Natural killer cell (primary cell): ENCODE measurements around the gene P4HTM. TPM values are rescaled to one million over a fixed set of nuclear protein-coding genes. Genes with fewer than 3 reads are reported as not detected.

Source experiments
- ATAC-seq, 3 donors: fragments of 150-1000 bp in 2 of 3; fragments of 200-7000 bp in 1 of 3; cut with Tn5 transposase; 1 replicate in 1 of 3; 2 replicates in 2 of 3; pipeline ENCODE4 v1.10.0; 2021; ENCODE audit warnings: mild to moderate bottlenecking in 2 of 3, moderate library complexity in 2 of 3
- DNase-seq, 2 donors: peaks; one replicate each; pipeline versions ENCODE4 v3.0.0 to v3.0.0-alpha.2; 2013 to 2021; ENCODE audit warnings: mixed read lengths in 1 of 2
- H3K27ac ChIP-seq: one replicate; pipeline ENCODE4 v1.5.1; 2013; ENCODE audit warnings: mild to moderate bottlenecking, low read length
- H3K27me3 ChIP-seq: one replicate; pipeline ENCODE4 v1.6.1; 2013; ENCODE audit warnings: low read length; ENCODE audit not compliant: control insufficient read depth, insufficient read depth
- H3K36me3 ChIP-seq: one replicate; pipeline ENCODE4 v1.6.1; 2013; ENCODE audit warnings: low read length; ENCODE audit not compliant: control insufficient read depth, insufficient read depth
- H3K4me1 ChIP-seq: one replicate; pipeline ENCODE4 v1.6.1; 2013; ENCODE audit warnings: low read length; ENCODE audit not compliant: control insufficient read depth, insufficient read depth
- H3K4me3 ChIP-seq: one replicate; pipeline ENCODE4 v1.5.1; 2013; ENCODE audit warnings: low read length
- H3K9me3 ChIP-seq: one replicate; pipeline ENCODE4 v1.6.1; 2013; ENCODE audit warnings: low read length; ENCODE audit not compliant: control insufficient read depth, insufficient read depth
- H3K27ac Mint-ChIP-seq, 2 donors: one replicate each; pipeline ENCODE4 v1.8.0; 2022; ENCODE audit warnings: mild to moderate bottlenecking in 2 of 2, mixed read lengths in 2 of 2, moderate library complexity in 1 of 2
- H3K27me3 Mint-ChIP-seq, 2 donors: one replicate each; pipeline ENCODE4 v1.8.0; 2022; ENCODE audit warnings: low read depth in 2 of 2, mixed read lengths in 2 of 2
- H3K36me3 Mint-ChIP-seq: one replicate; pipeline ENCODE4 v1.8.0; 2022; ENCODE audit warnings: mixed read lengths
- H3K4me1 Mint-ChIP-seq, 2 donors: one replicate each; pipeline ENCODE4 v1.8.0; 2022; ENCODE audit warnings: mixed read lengths in 2 of 2
- H3K4me3 Mint-ChIP-seq: one replicate; pipeline ENCODE4 v1.8.0; 2022; ENCODE audit warnings: mild to moderate bottlenecking, moderate library complexity, mixed read lengths
- H3K9me3 Mint-ChIP-seq, 2 donors: one replicate each; pipeline ENCODE4 v1.8.0; 2022; ENCODE audit warnings: mixed read lengths in 2 of 2
- CTCF ChIP-seq: fragments of 200-600 bp; IDR thresholded peaks from one replicate; pipeline ENCODE4 v1.8.0; 2022; ENCODE audit warnings: antibody characterized with exemption
- WGBS: methylation state at CpG from one replicate; pipeline ENCODE4 v1.1.7; 2013; ENCODE audit warnings: missing lambda C conversion rate; ENCODE audit not compliant: insufficient coverage; 5-methylcytosine and 5-hydroxymethylcytosine counted together
- intact Hi-C: fragments of 100-400 bp; cut with micrococcal nuclease; formaldehyde crosslinking; loops from one replicate; pipeline ENCODE4 v1.14.2; 2022
- total RNA-seq, 4 donors: library from RNA; stranded (reverse); fragments of 120-200 nt in 1 of 4; gene quantifications; one replicate each; pipeline versions ENCODE4 v1.2.3 to v1.2.4, GENCODE V29; 2013 to 2022

P4HTM gene
- total RNA-seq, 3 donors from 2014 or later (not counting 1 experiment from before 2014, with no cell fraction given), result 28.8 to 31.3 (median 30.6) TPM

GRCh38 chr3:49023775-49024174 is 33.7 kb downstream of the P4HTM start:
- intact Hi-C loops, result loop anchor here (5.0 kb wide), 1 partner anchor 36 kb away; no protein-coding TSS in a partner anchor
- Histone ChIP-seq H3K27me3 (no peaks in the 10 kb centered on the region), H3K27ac (no peak overlapping the region), H3K4me1 (peaks cover 40% of the 10 kb centered on the region), H3K36me3 (peaks cover 26% of the 10 kb centered on the region), H3K4me3 (no peak overlapping the region), H3K9me3 (no peaks in the 10 kb centered on the region)
- peak overlapping the region in 1 of 2 donors; percentile 95 for H3K27ac Mint-ChIP-seq
- ATAC-seq (no peak), DNase-seq (no peak)
- peaks cover 27 to 48% of the 10 kb centered on the region in 2 donors for H3K4me1 Mint-ChIP-seq
- H3K36me3 Mint-ChIP-seq, result no peaks in the 10 kb centered on the region
- TF ChIP-seq CTCF, result no peak
- 91% methylated on average over 4 of the region's 4 CpGs for WGBS
- no peaks in the 10 kb centered on the region for H3K27me3 Mint-ChIP-seq
- H3K4me3 Mint-ChIP-seq, result peak overlapping the region; percentile 84
- no peaks in the 10 kb centered on the region for H3K9me3 Mint-ChIP-seq

GRCh38 chr3:49024449-49024848 is 34.4 kb downstream of the P4HTM start:
- Histone ChIP-seq H3K4me1 (peaks cover 39% of the 10 kb centered on the region), H3K27ac (no peak overlapping the region), H3K36me3 (peaks cover 26% of the 10 kb centered on the region), H3K9me3 (no peaks in the 10 kb centered on the region), H3K27me3 (no peaks in the 10 kb centered on the region), H3K4me3 (no peak overlapping the region)
- H3K27me3 Mint-ChIP-seq, result no peaks in the 10 kb centered on the region
- 90% methylated on average over 5 of the region's 5 CpGs for WGBS
- intact Hi-C loops, result loop anchor here (5.0 kb wide), 1 partner anchor 37 kb away; no protein-coding TSS in a partner anchor
- ATAC-seq, result no peak
- no peak for TF ChIP-seq CTCF
- H3K36me3 Mint-ChIP-seq, result no peaks in the 10 kb centered on the region
- DNase-seq, result no peak
- peak overlapping the region in 1 of 2 donors; percentile 95 for H3K27ac Mint-ChIP-seq
- H3K4me3 Mint-ChIP-seq, result peak overlapping the region; percentile 13
- no peaks in the 10 kb centered on the region for H3K9me3 Mint-ChIP-seq
- peaks cover 34 to 55% of the 10 kb centered on the region in 2 donors for H3K4me1 Mint-ChIP-seq

- Mint-ChIP-seq H3K4me1 (peaks cover 38 to 57% of the 10 kb centered on the region in 2 donors), H3K27ac (peak overlapping the region; percentile 71 to 95), H3K4me3 (no peak overlapping the region), H3K27me3 (no peaks in the 10 kb centered on the region), H3K36me3 (no peaks in the 10 kb centered on the region), H3K9me3 (no peaks in the 10 kb centered on the region)
- no peak overlapping the region for H3K4me3 ChIP-seq
- no peaks in the 10 kb centered on the region for H3K27me3 ChIP-seq
- intact Hi-C loops, result no loop called here
- H3K9me3 ChIP-seq, result no peaks in the 10 kb centered on the region
- no peak for DNase-seq
- H3K4me1 ChIP-seq, result peaks cover 32% of the 10 kb centered on the region
- WGBS, result 80% methylated on average over 13 of the region's 13 CpGs
- no peak overlapping the region for H3K27ac ChIP-seq
- no peak for ATAC-seq
- H3K36me3 ChIP-seq, result peaks cover 30% of the 10 kb centered on the region
- TF ChIP-seq CTCF, result no peak
Measured at GRCh38 chr3:49025005-49025792, 35.2 kb downstream of the P4HTM start.
